CD4-positive, alpha-beta T cell (primary cell): ENCODE results near the gene CDK6. TPM values are rescaled to one million over a fixed set of nuclear protein-coding genes. Genes with fewer than 3 reads are reported as not detected.

Experiments used
- ATAC-seq: fragments of 200-7000 bp; cut with Tn5 transposase; one replicate; pipeline ENCODE4 v1.10.0; 2022; ENCODE audit warnings: mild to moderate bottlenecking; ENCODE audit not compliant: poor library complexity
- CTCF ChIA-PET: fragments of 350-600 bp; sonication (Branson Sonifier 250); formaldehyde crosslinking; loops from one replicate; lab custom pipeline; 2021; ENCODE audit warnings: antibody characterized with exemption, inconsistent platforms; lab: Charles Lee
- POLR2A ChIA-PET: fragments of 350-600 bp; sonication (Branson Sonifier 250); formaldehyde crosslinking; loops from one replicate; lab custom pipeline; 2021; ENCODE audit warnings: antibody characterized with exemption, inconsistent platforms; lab: Charles Lee
- DNase-seq, 14 experiments: peaks; one replicate each; pipeline ENCODE4 v3.0.0-alpha.2; 2013 to 2020; ENCODE audit warnings: mixed read lengths in 2 of 14
- H3K27ac ChIP-seq, 2 donors: one replicate each; pipeline versions ENCODE4 v1.5.1 to v1.7.0; 2013; ENCODE audit warnings: low read length in 2 of 2, low read depth in 1 of 2, mild to moderate bottlenecking in 1 of 2
- H3K27me3 ChIP-seq, 2 experiments: 1 replicate in 1 of 2; 2 replicates in 1 of 2; pipeline versions ENCODE4 v1.6.1 to v1.7.0; 2013; ENCODE audit warnings: low read length in 2 of 2, control low read depth in 1 of 2, mild to moderate bottlenecking in 1 of 2, moderate library complexity in 1 of 2; ENCODE audit not compliant: insufficient read depth in 2 of 2, control insufficient read depth in 1 of 2
- H3K36me3 ChIP-seq: one replicate; pipeline ENCODE4 v1.6.1; 2013; ENCODE audit warnings: low read length, control low read depth; ENCODE audit not compliant: insufficient read depth
- H3K4me1 ChIP-seq: one replicate; pipeline ENCODE4 v1.6.1; 2013; ENCODE audit warnings: low read length, control low read depth; ENCODE audit not compliant: insufficient read depth
- H3K4me3 ChIP-seq: one replicate; pipeline ENCODE4 v1.5.1; 2013; ENCODE audit warnings: mild to moderate bottlenecking, low read length, moderate library complexity
- H3K9me3 ChIP-seq, 2 experiments: 1 replicate in 1 of 2; 2 replicates in 1 of 2; pipeline versions ENCODE4 v1.6.1 to v1.7.0; 2013; ENCODE audit warnings: low read length in 2 of 2, mild to moderate bottlenecking in 2 of 2, control low read depth in 1 of 2, moderate library complexity in 1 of 2; ENCODE audit not compliant: control insufficient read depth in 1 of 2, insufficient read depth in 1 of 2
- H3K27ac Mint-ChIP-seq: one replicate; pipeline ENCODE4 v1.8.0; 2020; ENCODE audit warnings: mixed read lengths
- H3K27me3 Mint-ChIP-seq: one replicate; pipeline ENCODE4 v1.8.0; 2021; ENCODE audit warnings: mixed read lengths
- H3K36me3 Mint-ChIP-seq: one replicate; pipeline ENCODE4 v1.8.0; 2021; ENCODE audit warnings: low read depth, mixed read lengths
- H3K4me1 Mint-ChIP-seq: one replicate; pipeline ENCODE4 v1.8.0; 2021; ENCODE audit warnings: low read depth, mixed read lengths
- H3K4me3 Mint-ChIP-seq: one replicate; pipeline ENCODE4 v1.8.0; 2020; ENCODE audit warnings: mild to moderate bottlenecking, mixed read lengths
- H3K9me3 Mint-ChIP-seq: one replicate; pipeline ENCODE4 v1.8.0; 2020; ENCODE audit warnings: mixed read lengths
- CTCF ChIP-seq: fragments of 200-600 bp; IDR thresholded peaks from one replicate; pipeline ENCODE4 v1.8.0; 2022; ENCODE audit warnings: antibody characterized with exemption, mild to moderate bottlenecking
- intact Hi-C, 2 experiments: fragments of 100-400 bp; cut with DNase I in 1 of 2; cut with micrococcal nuclease in 1 of 2; formaldehyde crosslinking; loops; one replicate each; pipeline versions ENCODE4 v1.15.1 to v1.9.0; 2023 to 2025; cut with DNase I, micrococcal nuclease
- total RNA-seq, 174 experiments: library from RNA in 2 of 174; stranded (reverse) in 2 of 174; gene quantifications; one replicate each; pipeline ENCODE4 v1.2.3 and lab custom pipeline; 2021 to 2026

CDK6 gene
- total RNA-seq, 2 experiments from 2014 or later = 13.0 to 13.7 TPM

DNA sequence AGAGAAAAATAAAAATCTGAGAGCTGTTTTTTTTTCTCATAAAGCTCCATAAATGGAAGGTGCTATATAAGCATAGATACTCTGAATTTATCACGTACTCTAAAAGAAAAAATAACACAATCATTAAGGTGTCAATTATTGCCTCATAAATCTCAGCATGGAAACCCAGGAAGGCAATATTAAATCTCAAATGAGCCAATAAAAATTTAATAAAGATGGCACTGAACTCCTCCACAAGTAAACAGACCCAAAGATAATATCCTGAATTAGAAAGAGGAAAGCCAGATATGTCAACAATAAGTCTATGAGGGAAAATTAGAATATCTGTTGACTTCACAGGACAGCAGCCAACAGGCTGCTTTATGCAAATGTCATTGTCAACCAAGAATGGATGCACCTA, 66.5 kb downstream of the CDK6 start:
- ChIA-PET POLR2A (no interaction called here), CTCF (no interaction called here)
- Mint-ChIP-seq H3K36me3 (peaks cover 14% of the 10 kb centered on the region), H3K27me3 (no peaks in the 10 kb centered on the region), H3K4me3 (no peak overlapping the region), H3K27ac (no peak overlapping the region), H3K9me3 (no peaks in the 10 kb centered on the region), H3K4me1 (peaks cover 5% of the 10 kb centered on the region)
- no peaks in the 10 kb centered on the region for H3K9me3 ChIP-seq
- ATAC-seq (no peak), DNase-seq (no peak)
- no peak for TF ChIP-seq CTCF
- no peak overlapping the region for H3K27ac ChIP-seq
- no peaks in the 10 kb centered on the region for H3K4me1 ChIP-seq
- intact Hi-C loops = no loop called here
- H3K27me3 ChIP-seq = no peaks in the 10 kb centered on the region
- H3K4me3 ChIP-seq = no peak overlapping the region
- H3K36me3 ChIP-seq = peaks cover 17% of the 10 kb centered on the region

GRCh38 chr7:92769394-92769699, 67.0 kb downstream of the CDK6 start:
- Mint-ChIP-seq H3K4me1 (peaks cover 5% of the 10 kb centered on the region), H3K36me3 (peaks cover 11% of the 10 kb centered on the region), H3K9me3 (no peaks in the 10 kb centered on the region), H3K4me3 (no peak overlapping the region), H3K27ac (no peak overlapping the region), H3K27me3 (no peaks in the 10 kb centered on the region)
- Histone ChIP-seq H3K9me3 (no peaks in the 10 kb centered on the region), H3K4me1 (no peaks in the 10 kb centered on the region), H3K27me3 (no peaks in the 10 kb centered on the region), H3K27ac (no peak overlapping the region), H3K4me3 (no peak overlapping the region), H3K36me3 (peaks cover 17% of the 10 kb centered on the region)
- TF ChIP-seq CTCF = no peak
- ChIA-PET POLR2A (no interaction called here), CTCF (no interaction called here)
- DNase-seq = no peak
- no peak for ATAC-seq
- intact Hi-C loops = no loop called here

DNA sequence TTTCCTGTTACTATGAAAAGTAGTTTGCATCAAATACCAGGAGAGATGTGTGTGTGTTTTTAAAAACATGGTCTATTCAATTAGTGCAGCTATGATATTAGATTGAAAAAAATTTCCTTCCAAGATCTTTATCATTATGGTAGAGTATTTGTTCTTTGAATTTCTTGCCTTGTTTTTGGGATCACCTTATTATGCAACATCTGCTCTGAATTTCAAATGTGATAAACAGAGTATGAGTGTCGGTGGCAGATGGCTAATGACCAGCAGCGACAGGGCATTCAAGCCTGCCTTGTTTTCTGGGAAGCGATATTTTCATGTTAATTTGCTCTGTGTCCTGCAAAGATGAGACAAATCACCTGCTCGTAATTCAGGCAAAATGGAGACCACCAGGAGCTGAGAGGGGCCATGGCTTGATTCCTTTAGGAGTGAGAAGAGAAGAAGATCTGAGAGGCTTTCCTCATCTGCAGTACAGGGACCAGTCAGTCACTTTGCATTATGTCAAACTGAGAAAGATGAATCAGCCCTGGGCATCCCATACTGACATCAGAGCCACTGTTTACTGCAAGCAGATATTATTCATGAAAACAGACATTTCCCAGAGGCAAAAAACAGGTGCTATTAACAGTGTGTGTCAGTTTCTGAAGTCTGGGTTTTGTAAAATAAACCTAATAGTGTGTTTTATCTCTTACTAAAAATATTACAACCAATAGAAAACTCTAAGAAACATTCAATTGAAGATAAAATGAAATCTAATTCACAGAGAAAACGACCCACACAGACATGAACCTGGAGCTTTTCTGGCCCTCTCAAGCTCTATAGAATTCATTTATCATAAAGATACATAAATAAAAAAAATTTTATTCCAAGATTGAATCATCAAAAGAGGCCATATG, 67.6 kb downstream of the CDK6 start:
- no peak overlapping the region for H3K4me3 ChIP-seq
- intact Hi-C loops = no loop called here
- CTCF ChIA-PET = no interaction called here
- ATAC-seq = no peak
- POLR2A ChIA-PET = no interaction called here
- peaks cover 11% of the 10 kb centered on the region for H3K36me3 Mint-ChIP-seq
- H3K27ac Mint-ChIP-seq = no peak overlapping the region
- no peak for TF ChIP-seq CTCF
- no peak overlapping the region for H3K4me3 Mint-ChIP-seq
- H3K27me3 ChIP-seq = no peaks in the 10 kb centered on the region
- peaks cover 5% of the 10 kb centered on the region for H3K4me1 Mint-ChIP-seq
- peaks cover 12% of the 10 kb centered on the region for H3K36me3 ChIP-seq
- no peaks in the 10 kb centered on the region for H3K9me3 Mint-ChIP-seq
- H3K27ac ChIP-seq = no peak overlapping the region
- H3K4me1 ChIP-seq = no peaks in the 10 kb centered on the region
- no peaks in the 10 kb centered on the region for H3K27me3 Mint-ChIP-seq
- H3K9me3 ChIP-seq = no peaks in the 10 kb centered on the region
- DNase-seq = no peak
